K562 (cell line): ENCODE measurements around the gene ZNF628. TPM values are rescaled to one million over a fixed set of nuclear protein-coding genes. Genes with fewer than 3 reads are reported as not detected.

Experiments
- ATAC-seq: fragments of 200-7000 bp; cut with Tn5 transposase; 3 replicates; pipeline ENCODE4 v1.9.1; 2020; ENCODE audit warnings: moderate library complexity
- BruUV-seq: library from RNA; stranded (reverse); fragments of 400-500 nt; replicated peaks from 2 replicates; lab custom pipeline; 2021; lab: Mats Ljungman, UMichigan
- CTCF ChIA-PET: fragments of 300-600 bp; formaldehyde crosslinking; extraction: SDS; loops from one replicate; lab custom pipeline; 2021; ENCODE audit warnings: low intra/inter-chr PET ratio; lab: Yijun Ruan, JAX
- POLR2A ChIA-PET: fragments of 300-600, 350-650 bp; sonication (Branson Sonifier 250); formaldehyde crosslinking; extraction: SDS; loops from one replicate; lab custom pipeline; 2021; ENCODE audit warnings: antibody characterized with exemption, inconsistent platforms; lab: Yijun Ruan, JAX
- DNase-seq, 4 experiments: peaks; one replicate each; pipeline versions ENCODE4 v3.0.0 to v3.0.0-alpha.2; 2011 to 2018; ENCODE audit warnings: low spot score in 3 of 4, mixed read lengths in 3 of 4; ENCODE audit errors: extremely low read depth in 1 of 4
- FAIRE-seq: peaks from 2 replicates; lab custom pipeline; 2011; peaks lifted over from hg19 to GRCh38; lab: Jason Lieb, UNC
- H2AFZ ChIP-seq: 2 replicates; pipeline ENCODE4 v1.6.0; 2011; ENCODE audit warnings: low read depth, low read length, control low read depth, inconsistent platforms
- H3K27ac ChIP-seq: fragments of 200-600 bp; 3 replicates; pipeline ENCODE4 v1.8.0; 2011; ENCODE audit warnings: low read depth, mild to moderate bottlenecking, control low read depth, inconsistent platforms, low read length, moderate library complexity, mixed read lengths; ENCODE audit errors: extremely low read depth
- H3K27me3 ChIP-seq, 2 experiments: fragments of 300-600 bp in 1 of 2; 2 replicates in 1 of 2; 3 replicates in 1 of 2; pipeline versions ENCODE4 v1.6.0 to v1.8.0; 2011; ENCODE audit warnings: inconsistent platforms in 2 of 2, low read length in 2 of 2, mild to moderate bottlenecking in 1 of 2, mixed read lengths in 1 of 2, moderate library complexity in 1 of 2; ENCODE audit not compliant: control insufficient read depth in 2 of 2, insufficient read depth in 2 of 2
- H3K36me3 ChIP-seq: fragments of 300-600 bp; 3 replicates; pipeline ENCODE4 v1.8.0; 2011; ENCODE audit warnings: mild to moderate bottlenecking, low read length, inconsistent platforms; ENCODE audit not compliant: control insufficient read depth, insufficient read depth
- H3K4me1 ChIP-seq, 2 experiments: fragments of 200-600 bp in 1 of 2; replicated peaks in 1 of 2; 2 replicates in 1 of 2; 3 replicates in 1 of 2; pipeline versions ENCODE4 v1.5.1 to v1.8.0; 2011; ENCODE audit warnings: inconsistent platforms in 2 of 2, low read length in 2 of 2, mild to moderate bottlenecking in 1 of 2, mixed read lengths in 1 of 2, moderate library complexity in 1 of 2; ENCODE audit not compliant: control insufficient read depth in 2 of 2, insufficient read depth in 2 of 2
- H3K4me2 ChIP-seq: 2 replicates; pipeline ENCODE4 v1.6.1; 2011; ENCODE audit warnings: low read length, control low read depth, inconsistent platforms, mixed read lengths; ENCODE audit not compliant: insufficient read depth
- H3K4me3 ChIP-seq: fragments of 200-600 bp; sonication (generic), shearing (Covaris generic); 2 replicates; pipeline ENCODE4 v1.5.1; 2016; ENCODE audit warnings: control low read depth, inconsistent platforms
- H3K79me2 ChIP-seq: fragments of 200-600 bp; 3 replicates; pipeline ENCODE4 v1.8.0; 2011; ENCODE audit warnings: low read length, inconsistent platforms; ENCODE audit not compliant: control insufficient read depth, insufficient read depth
- H3K9ac ChIP-seq, 2 experiments: 2 replicates each; pipeline versions ENCODE4 v1.6.0 to v1.6.1; 2011; ENCODE audit warnings: low read depth in 2 of 2, low read length in 2 of 2, control low read depth in 1 of 2, inconsistent platforms in 1 of 2, mild to moderate bottlenecking in 1 of 2, mixed read lengths in 1 of 2; ENCODE audit not compliant: insufficient read depth in 1 of 2
- H3K9me1 ChIP-seq: one replicate; pipeline ENCODE4 v1.6.0; 2011; ENCODE audit warnings: inconsistent platforms, mild to moderate bottlenecking, low read length, moderate library complexity; ENCODE audit not compliant: control insufficient read depth, insufficient read depth
- H3K9me3 ChIP-seq: replicated peaks from 2 replicates; pipeline ENCODE4 v1.5.1; 2011; ENCODE audit warnings: low read depth, low read length, inconsistent platforms; ENCODE audit not compliant: control insufficient read depth, insufficient read depth
- H4K20me1 ChIP-seq: replicated peaks from 2 replicates; pipeline ENCODE4 v1.6.1; 2011; ENCODE audit warnings: low read length, inconsistent platforms, mixed read lengths; ENCODE audit not compliant: control insufficient read depth, insufficient read depth
- BCOR ChIP-seq: fragments of 450-650 bp; IDR thresholded peaks from 2 replicates; pipeline ENCODE4 v1.6.1; 2016
- BMI1 ChIP-seq: fragments of 150-350 bp; IDR thresholded peaks from 2 replicates; pipeline ENCODE4 v1.6.1; 2014; ENCODE audit warnings: low read length
- KDM1A ChIP-seq, 2 experiments: fragments of 450-650 bp; IDR thresholded peaks; 2 replicates each; pipeline ENCODE4 v1.6.1; 2016; ENCODE audit warnings: mild to moderate bottlenecking in 2 of 2
- RBM25 ChIP-seq: fragments of 200-400 bp; formaldehyde crosslinking; IDR thresholded peaks from 2 replicates; pipeline ENCODE4 v1.6.1; 2018; ENCODE audit warnings: low read length, low read depth, moderate library complexity; ENCODE audit not compliant: severe bottlenecking
- ZNF121 ChIP-seq: sonication (generic); formaldehyde crosslinking; conservative IDR thresholded peaks from 2 replicates; pipeline ENCODE4 v1.8.0; 2022; ENCODE audit warnings: missing genetic modification reagents
- ZNF511 ChIP-seq: sonication (generic); formaldehyde crosslinking; IDR thresholded peaks from 2 replicates; pipeline ENCODE4 v1.8.0; 2022; ENCODE audit warnings: mild to moderate bottlenecking, missing genetic modification reagents
- ZNF584 ChIP-seq: fragments of 200-800 bp; sonication (Bioruptor generic); IDR thresholded peaks from 2 replicates; pipeline ENCODE4 v1.6.1; 2016; ENCODE audit warnings: low read depth, mild to moderate bottlenecking, missing genetic modification characterization, missing compliant biosample characterization
- WGBS: fragments of 100-300 bp; shearing (Covaris generic); methylation state at CpG from one replicate; pipeline ENCODE4 v1.1.6; 2016; ENCODE audit warnings: low coverage, mixed read lengths; ENCODE audit not compliant: insufficient coverage; ENCODE audit errors: missing lambda C conversion rate; 5-methylcytosine and 5-hydroxymethylcytosine counted together
- in situ Hi-C: fragments of 300-500 bp; cut with MboI; formaldehyde crosslinking; loops from 4 replicates; pipeline ENCODE4 v1.15.0; 2018; ENCODE audit warnings: inconsistent platforms, mixed read lengths
- intact Hi-C: fragments of 100-400 bp; cut with micrococcal nuclease; formaldehyde crosslinking; loops from 2 replicates; pipeline ENCODE4 v1.14.2; 2022
- polyA plus RNA-seq, 8 experiments: library from polyadenylated mRNA; depleted of rRNA in 4 of 8; stranded (reverse) in 5 of 8; unstranded in 3 of 8; fragments of >200 nt; fragmentation: Nextera tagmentation in 2 of 8; fragmentation: Illumina TruSeq in 1 of 8; extraction: Ambion mirVana in 2 of 8; extraction: Trizol in 1 of 8; gene quantifications; 2 replicates each; pipeline versions ENCODE4 v1.2.1 to v1.2.3, GENCODE V29; 2011 to 2014; ENCODE audit warnings: inconsistent platforms in 1 of 8, missing spikeins in 1 of 8
- total RNA-seq, 7 experiments: library from RNA; depleted of rRNA in 6 of 7; stranded (reverse); fragments of >200 nt in 6 of 7; fragmentation: Illumina TruSeq in 2 of 7; extraction: Trizol in 2 of 7; gene quantifications; 2 replicates each; pipeline versions ENCODE4 v1.2.1 to v1.2.3, GENCODE V29; 2011 to 2021; ENCODE audit warnings: low replicate concordance in 1 of 7
- TF ChIP-seq, protein P1 (sequence below): fragments of 450-650 bp; IDR thresholded peaks from 2 replicates; pipeline ENCODE4 v1.6.1; 2016; ENCODE audit warnings: missing biosample characterization, missing genetic modification characterization

ZNF628 gene
- total and polyA plus RNA-seq, 9 of the 15 experiments (the other 6 are each of a cell fraction or from before 2014, with no cell fraction given), result 0.13 to 13.6 (median 2.2) TPM; not detected in 3

GRCh38 chr19:55466241-55466614, 10.2 kb upstream of the ZNF628 start:
- intact Hi-C loops, result loop anchor here (2.0 kb wide), 1 partner anchor 39 kb away; no protein-coding TSS in a partner anchor
- CTCF ChIA-PET, result no interaction called here
- no peak for TF ChIP-seq ZNF511
- TF ChIP-seq KDM1A (IDR thresholded peaks at IDR 0.05), result 0 out of 4 replicates have a peak, but pooled peaks have one; percentile 36
- TF ChIP-seq ZNF584 (CRISPR knock-in tag), result 0 out of 2 replicates have a peak, but pooled peaks have one; percentile 13
- TF ChIP-seq BCOR, result peak; percentile 82
- TF ChIP-seq, protein P1, sequence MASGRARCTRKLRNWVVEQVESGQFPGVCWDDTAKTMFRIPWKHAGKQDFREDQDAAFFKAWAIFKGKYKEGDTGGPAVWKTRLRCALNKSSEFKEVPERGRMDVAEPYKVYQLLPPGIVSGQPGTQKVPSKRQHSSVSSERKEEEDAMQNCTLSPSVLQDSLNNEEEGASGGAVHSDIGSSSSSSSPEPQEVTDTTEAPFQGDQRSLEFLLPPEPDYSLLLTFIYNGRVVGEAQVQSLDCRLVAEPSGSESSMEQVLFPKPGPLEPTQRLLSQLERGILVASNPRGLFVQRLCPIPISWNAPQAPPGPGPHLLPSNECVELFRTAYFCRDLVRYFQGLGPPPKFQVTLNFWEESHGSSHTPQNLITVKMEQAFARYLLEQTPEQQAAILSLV (tag), result no peak
- peak; percentile 37 for TF ChIP-seq RBM25
- TF ChIP-seq BMI1, result no peak
- peak; percentile 95 for TF ChIP-seq ZNF121 (CRISPR knock-in tag)
- TF ChIP-seq, all 486 proteins: peak for 5
- BruUV-seq, result no TSS peak
- H4K20me1 ChIP-seq, result no peaks in the 10 kb centered on the region
- H3K4me3 ChIP-seq, result no peak overlapping the region
- H3K27ac ChIP-seq, result peak overlapping the region; percentile 91
- peaks cover 5% of the 10 kb centered on the region for H3K79me2 ChIP-seq
- ATAC-seq (no peak), DNase-seq (no peak), FAIRE-seq (no peak)
- no peak overlapping the region for H3K4me2 ChIP-seq
- no peaks in the 10 kb centered on the region for H3K9me3 ChIP-seq
- POLR2A ChIA-PET, result interaction anchor here (0.6 to 2.3 kb wide), 4 partner anchors 11 to 322 kb away, joined by 3 to 26 read pairs (median 8); partner anchors contain the start of genes UBE2S and ZNF628
- no peak overlapping the region for H3K9ac ChIP-seq
- H3K27me3 ChIP-seq, result no peaks in the 10 kb centered on the region
- H3K36me3 ChIP-seq, result no peaks in the 10 kb centered on the region
- 92% methylated on average over 4 of the region's 4 CpGs for WGBS
- H2AFZ ChIP-seq, result peak overlapping the region; percentile 67; the same call in 1 of the 2 replicates
- in situ Hi-C loops, result no loop called here
- H3K9me1 ChIP-seq, result no peaks in the 10 kb centered on the region
- H3K4me1 ChIP-seq, result peaks cover 26 to 67% of the 10 kb centered on the region in 2 experiments; a peak in 4 of 5 replicates
